Measurements from ENCODE around the gene WDR59.

DNA sequence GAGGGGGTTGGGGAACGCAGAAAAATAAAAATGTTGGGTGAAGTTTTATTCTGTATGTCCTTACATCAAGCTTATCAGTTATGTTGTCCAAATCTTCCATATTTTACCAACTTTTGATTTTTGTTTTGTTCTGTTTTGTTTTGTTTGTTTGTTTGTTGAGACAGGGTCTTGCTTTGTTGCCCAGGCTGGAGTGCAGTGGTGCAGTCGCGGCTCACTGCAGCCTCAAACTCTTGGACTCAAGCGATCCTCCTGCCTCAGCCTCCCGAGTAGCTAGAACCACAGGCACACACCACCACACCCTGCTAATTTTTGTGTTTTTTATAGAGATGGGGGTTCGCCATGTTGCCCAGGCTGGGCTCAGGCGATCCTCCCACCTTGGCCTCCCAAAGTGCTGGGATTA lies 34.7 kb upstream of the WDR59 start:
- no peak for TF ChIP-seq EP300 (IDR thresholded peaks at IDR 0.05)
- TF ChIP-seq, protein P1, sequence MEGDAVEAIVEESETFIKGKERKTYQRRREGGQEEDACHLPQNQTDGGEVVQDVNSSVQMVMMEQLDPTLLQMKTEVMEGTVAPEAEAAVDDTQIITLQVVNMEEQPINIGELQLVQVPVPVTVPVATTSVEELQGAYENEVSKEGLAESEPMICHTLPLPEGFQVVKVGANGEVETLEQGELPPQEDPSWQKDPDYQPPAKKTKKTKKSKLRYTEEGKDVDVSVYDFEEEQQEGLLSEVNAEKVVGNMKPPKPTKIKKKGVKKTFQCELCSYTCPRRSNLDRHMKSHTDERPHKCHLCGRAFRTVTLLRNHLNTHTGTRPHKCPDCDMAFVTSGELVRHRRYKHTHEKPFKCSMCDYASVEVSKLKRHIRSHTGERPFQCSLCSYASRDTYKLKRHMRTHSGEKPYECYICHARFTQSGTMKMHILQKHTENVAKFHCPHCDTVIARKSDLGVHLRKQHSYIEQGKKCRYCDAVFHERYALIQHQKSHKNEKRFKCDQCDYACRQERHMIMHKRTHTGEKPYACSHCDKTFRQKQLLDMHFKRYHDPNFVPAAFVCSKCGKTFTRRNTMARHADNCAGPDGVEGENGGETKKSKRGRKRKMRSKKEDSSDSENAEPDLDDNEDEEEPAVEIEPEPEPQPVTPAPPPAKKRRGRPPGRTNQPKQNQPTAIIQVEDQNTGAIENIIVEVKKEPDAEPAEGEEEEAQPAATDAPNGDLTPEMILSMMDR (IDR thresholded peaks at IDR 0.05) = no peak

Measured in tibial nerve (tissue), 4 donors.